GM19438 (cell line): ENCODE data around the gene EPG5.
"Not testable (repeated sequence)": the region's sequence is repeated elsewhere in the genome, so short reads cannot be mapped to it uniquely, and the experiment has no call there.

Source experiments
- ATAC-seq: cut with Tn5 transposase; IDR thresholded peaks from one replicate; pipeline ENCODE4 v1.9.1; 2021; ENCODE audit warnings: low read depth; ENCODE audit not compliant: unreplicated experiment

The EPG5 gene

GRCh38 chr18:45976974-45977373 is 9.8 kb upstream of the EPG5 start:
- ATAC-seq: no peak

- ATAC-seq: no peak
Measured at GRCh38 chr18:45976566-45976965, 9.4 kb upstream of the EPG5 start.

- no peak for ATAC-seq
Measured at GRCh38 chr18:45974088-45974536, 7.0 kb upstream of the EPG5 start.

- not testable (repeated sequence) for ATAC-seq
Measured at GRCh38 chr18:45964913-45965312, 2.2 kb downstream of the EPG5 start.

GRCh38 chr18:45962866-45963265 is 4.3 kb downstream of the EPG5 start:
- ATAC-seq: no peak

GRCh38 chr18:45962461-45962860 is 4.7 kb downstream of the EPG5 start:
- ATAC-seq: no peak

- not testable (repeated sequence) for ATAC-seq
Measured at GRCh38 chr18:45959484-45959883, 7.6 kb downstream of the EPG5 start.

GRCh38 chr18:45958730-45959129 is 8.4 kb downstream of the EPG5 start:
- no peak for ATAC-seq

GRCh38 chr18:45958027-45958426 is 9.1 kb downstream of the EPG5 start:
- no peak for ATAC-seq

GRCh38 chr18:45957100-45957499 is 10.0 kb downstream of the EPG5 start:
- no peak for ATAC-seq

- no peak for ATAC-seq
Measured at GRCh38 chr18:45954070-45954934, 12.8 kb downstream of the EPG5 start.

GRCh38 chr18:45951016-45951714 is 16.0 kb downstream of the EPG5 start:
- no peak for ATAC-seq

GRCh38 chr18:45945669-45946068 is 21.5 kb downstream of the EPG5 start:
- ATAC-seq: no peak

GRCh38 chr18:45940724-45941123 is 26.4 kb downstream of the EPG5 start:
- ATAC-seq: no peak

- no peak for ATAC-seq
Measured at GRCh38 chr18:45939236-45939635, 27.9 kb downstream of the EPG5 start.

GRCh38 chr18:45938488-45938935 is 28.6 kb downstream of the EPG5 start:
- no peak for ATAC-seq

- ATAC-seq: no peak
Measured at GRCh38 chr18:45935591-45936335, 31.4 kb downstream of the EPG5 start.

- ATAC-seq: no peak
Measured at GRCh38 chr18:45932708-45933107, 34.4 kb downstream of the EPG5 start.

- ATAC-seq: no peak
Measured at GRCh38 chr18:45930963-45931362, 36.2 kb downstream of the EPG5 start.

GRCh38 chr18:45926691-45927090 is 40.4 kb downstream of the EPG5 start:
- no peak for ATAC-seq

GRCh38 chr18:45926085-45926484 is 41.0 kb downstream of the EPG5 start:
- ATAC-seq: no peak
